ENCODE results near the gene ZNF670. TPM values are rescaled to one million over a fixed set of nuclear protein-coding genes. Genes with fewer than 3 reads are reported as not detected.
A peak's percentile ranks its signal among the peaks of the same experiment; 100 is the strongest.

The ZNF670 gene
- total and polyA plus RNA-seq, 2 donors (not counting 1 experiment from before 2014, with no cell fraction given), result 0.86 to 4.6 TPM

GRCh38 chr1:247115545-247115944, 36.9 kb upstream of the ZNF670 start:
- DNase-seq, result no peak
- Histone ChIP-seq H3K4me1 (ENCODE audit: control insufficient read depth in 2 of 2, insufficient read depth in 2 of 2, low read length in 2 of 2) (peaks cover 10 to 14% of the 10 kb centered on the region in 2 donors), H3K27me3 (replicated peaks in 1 of 4; ENCODE audit: control extremely low read depth in 1 of 4, control insufficient read depth in 3 of 4, insufficient read depth in 4 of 4, low read length in 3 of 4) (peaks cover 0 to 25% (median 10%) of the 10 kb centered on the region in 4 experiments), H3K4me2 (replicated peaks; ENCODE audit: low read depth, low read length, poor library complexity, severe bottlenecking) (no peak overlapping the region), H3K9ac (ENCODE audit: low read length) (no peak overlapping the region), H3K9me3 (ENCODE audit: control extremely low read depth in 1 of 3, control insufficient read depth in 2 of 3, insufficient read depth in 1 of 3, low read length in 2 of 3) (peaks cover 0 to 38% (median 0%) of the 10 kb centered on the region in 3 donors), H3K36me3 (replicated peaks in 1 of 2; ENCODE audit: control extremely low read depth in 1 of 2, control insufficient read depth in 1 of 2, extremely low read depth in 1 of 2, insufficient read depth in 2 of 2, low read length in 1 of 2) (no peaks in the 10 kb centered on the region), H4K20me1 (ENCODE audit: control insufficient read depth, insufficient read depth, low read length, poor library complexity, severe bottlenecking) (no peaks in the 10 kb centered on the region), H2AFZ (ENCODE audit: insufficient read depth, low read depth, low read length, poor library complexity, severe bottlenecking) (no peak overlapping the region), H3K79me2 (ENCODE audit: control insufficient read depth, insufficient read depth, low read length) (no peaks in the 10 kb centered on the region), H3K27ac (ENCODE audit: low read length in 2 of 2) (no peak overlapping the region), H3K4me3 (ENCODE audit: control extremely low read depth in 1 of 5, extremely low read depth in 1 of 5, insufficient read depth in 1 of 5, low read depth in 2 of 5, low read length in 4 of 5) (no peak overlapping the region)
- Mint-ChIP-seq H3K4me1 (peaks cover 7% of the 10 kb centered on the region), H3K9me3 (ENCODE audit: insufficient read depth) (no peaks in the 10 kb centered on the region), H3K27me3 (peaks cover 14% of the 10 kb centered on the region), H3K4me3 (no peak overlapping the region), H3K27ac (no peak overlapping the region)
- WGBS (ENCODE audit: insufficient coverage), result 87% methylated on average over 7 of the region's 12 CpGs
- intact Hi-C loops (cut with micrococcal nuclease), result no loop called here
- no peak for ATAC-seq (ENCODE audit: low read depth)
- ChIA-PET CTCF (no interaction called here), POLR2A (no interaction called here)
- TF ChIP-seq EZH2 (IDR thresholded peaks at IDR 0.05; ENCODE audit: borderline replicate concordance, insufficient read depth, low read depth, low read length, poor library complexity, severe bottlenecking), result no peak
- TF ChIP-seq, protein P1, sequence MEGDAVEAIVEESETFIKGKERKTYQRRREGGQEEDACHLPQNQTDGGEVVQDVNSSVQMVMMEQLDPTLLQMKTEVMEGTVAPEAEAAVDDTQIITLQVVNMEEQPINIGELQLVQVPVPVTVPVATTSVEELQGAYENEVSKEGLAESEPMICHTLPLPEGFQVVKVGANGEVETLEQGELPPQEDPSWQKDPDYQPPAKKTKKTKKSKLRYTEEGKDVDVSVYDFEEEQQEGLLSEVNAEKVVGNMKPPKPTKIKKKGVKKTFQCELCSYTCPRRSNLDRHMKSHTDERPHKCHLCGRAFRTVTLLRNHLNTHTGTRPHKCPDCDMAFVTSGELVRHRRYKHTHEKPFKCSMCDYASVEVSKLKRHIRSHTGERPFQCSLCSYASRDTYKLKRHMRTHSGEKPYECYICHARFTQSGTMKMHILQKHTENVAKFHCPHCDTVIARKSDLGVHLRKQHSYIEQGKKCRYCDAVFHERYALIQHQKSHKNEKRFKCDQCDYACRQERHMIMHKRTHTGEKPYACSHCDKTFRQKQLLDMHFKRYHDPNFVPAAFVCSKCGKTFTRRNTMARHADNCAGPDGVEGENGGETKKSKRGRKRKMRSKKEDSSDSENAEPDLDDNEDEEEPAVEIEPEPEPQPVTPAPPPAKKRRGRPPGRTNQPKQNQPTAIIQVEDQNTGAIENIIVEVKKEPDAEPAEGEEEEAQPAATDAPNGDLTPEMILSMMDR (IDR thresholded peaks at IDR 0.05), result no peak

GRCh38 chr1:247115141-247115510, 36.5 kb upstream of the ZNF670 start:
- Histone ChIP-seq H3K79me2 (ENCODE audit: control insufficient read depth, insufficient read depth, low read length) (no peaks in the 10 kb centered on the region), H3K36me3 (replicated peaks in 1 of 2; ENCODE audit: control extremely low read depth in 1 of 2, control insufficient read depth in 1 of 2, extremely low read depth in 1 of 2, insufficient read depth in 2 of 2, low read length in 1 of 2) (no peaks in the 10 kb centered on the region), H2AFZ (ENCODE audit: insufficient read depth, low read depth, low read length, poor library complexity, severe bottlenecking) (no peak overlapping the region), H3K4me2 (replicated peaks; ENCODE audit: low read depth, low read length, poor library complexity, severe bottlenecking) (no peak overlapping the region), H3K9ac (ENCODE audit: low read length) (no peak overlapping the region), H3K4me1 (ENCODE audit: control insufficient read depth in 2 of 2, insufficient read depth in 2 of 2, low read length in 2 of 2) (peaks cover 12 to 16% of the 10 kb centered on the region in 2 donors), H3K4me3 (ENCODE audit: control extremely low read depth in 1 of 5, extremely low read depth in 1 of 5, insufficient read depth in 1 of 5, low read depth in 2 of 5, low read length in 4 of 5) (no peak overlapping the region), H3K27ac (ENCODE audit: low read length in 2 of 2) (no peak overlapping the region), H4K20me1 (ENCODE audit: control insufficient read depth, insufficient read depth, low read length, poor library complexity, severe bottlenecking) (no peaks in the 10 kb centered on the region), H3K27me3 (replicated peaks in 1 of 4; ENCODE audit: control extremely low read depth in 1 of 4, control insufficient read depth in 3 of 4, insufficient read depth in 4 of 4, low read length in 3 of 4) (peaks cover 0 to 27% (median 13%) of the 10 kb centered on the region in 4 experiments), H3K9me3 (ENCODE audit: control extremely low read depth in 1 of 3, control insufficient read depth in 2 of 3, insufficient read depth in 1 of 3, low read length in 2 of 3) (peaks cover 0 to 39% (median 0%) of the 10 kb centered on the region in 3 donors)
- Mint-ChIP-seq H3K4me3 (peak overlapping the region; percentile 24), H3K27ac (no peak overlapping the region), H3K27me3 (peaks cover 15% of the 10 kb centered on the region), H3K4me1 (peaks cover 8% of the 10 kb centered on the region), H3K9me3 (ENCODE audit: insufficient read depth) (no peaks in the 10 kb centered on the region)
- intact Hi-C loops (cut with micrococcal nuclease), result no loop called here
- 63% methylated on average over 6 of the region's 7 CpGs for WGBS (ENCODE audit: insufficient coverage)
- POLR2A ChIA-PET, result no interaction called here
- DNase-seq, result no peak
- no peak for TF ChIP-seq EZH2 (IDR thresholded peaks at IDR 0.05; ENCODE audit: borderline replicate concordance, insufficient read depth, low read depth, low read length, poor library complexity, severe bottlenecking)
- TF ChIP-seq, protein P1 (IDR thresholded peaks at IDR 0.05), result no peak
- CTCF ChIA-PET, result no interaction called here
- ATAC-seq (ENCODE audit: low read depth), result no peak
